Sigmoid colon (tissue), 3 donors: ENCODE measurements around the gene MYO7A.

ENCODE experiments used
- CTCF ChIP-seq, 4 experiments: fragments of 450-650 bp in 3 of 4; fragments of 200-600 bp in 1 of 4; IDR thresholded peaks; one replicate each; pipeline ENCODE4 v1.5.1; 2016 to 2019; ENCODE audit warnings: antibody characterized with exemption in 4 of 4, mild to moderate bottlenecking in 3 of 4, moderate library complexity in 2 of 4
- POLR2A ChIP-seq, 2 donors: fragments of 450-650 bp; IDR thresholded peaks; one replicate each; pipeline ENCODE4 v1.6.1; 2016; ENCODE audit warnings: antibody characterized with exemption in 2 of 2, mild to moderate bottlenecking in 2 of 2, moderate library complexity in 2 of 2

DNA sequence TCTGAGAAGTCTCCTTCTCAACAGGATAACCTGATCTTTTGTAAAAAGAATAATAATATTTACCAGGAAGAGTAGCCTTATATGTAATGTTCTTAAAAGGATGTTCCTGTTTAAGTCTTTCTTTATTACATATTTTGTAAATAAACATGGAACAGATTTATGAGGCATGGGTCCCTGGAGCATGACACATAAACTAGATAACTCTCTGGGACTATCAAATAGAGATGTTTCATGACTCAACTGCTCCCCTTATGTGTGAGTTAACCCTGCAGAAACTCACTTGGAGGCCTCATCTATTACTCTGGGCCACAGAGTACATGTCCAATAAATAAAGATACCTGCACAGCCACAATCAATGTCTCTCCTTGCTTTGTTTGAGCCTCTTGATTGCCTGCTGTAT is 108.9 kb downstream of the MYO7A start:
- no peak for TF ChIP-seq CTCF (IDR thresholded peaks at IDR 0.05)
- TF ChIP-seq POLR2A (IDR thresholded peaks at IDR 0.05), result no peak
